Loucy (cell line): ENCODE data around the gene LTBP1.

Source experiments
- H2AFZ ChIP-seq: fragments of 200-600 bp; sonication (generic); 2 replicates; pipeline ENCODE4 v1.6.0; 2016; ENCODE audit warnings: antibody characterized with exemption, mild to moderate bottlenecking, low read length, moderate library complexity
- H3F3A ChIP-seq: fragments of 200-600 bp; 2 replicates; pipeline ENCODE4 v1.6.0; 2016; ENCODE audit warnings: antibody characterized with exemption, low read depth, mild to moderate bottlenecking
- H3K27me3 ChIP-seq: fragments of 200-600 bp; sonication (generic); 2 replicates; pipeline ENCODE4 v1.6.1; 2014; ENCODE audit warnings: low read length, mild to moderate bottlenecking; ENCODE audit not compliant: insufficient read depth, poor library complexity, severe bottlenecking
- H3K36me3 ChIP-seq: fragments of 200-600 bp; sonication (generic); 2 replicates; pipeline ENCODE4 v1.6.1; 2016; ENCODE audit warnings: low read length; ENCODE audit not compliant: insufficient read depth
- H3K4me1 ChIP-seq: fragments of 200-600 bp; sonication (generic); 2 replicates; pipeline ENCODE4 v1.5.1; 2014; ENCODE audit warnings: low read length, mild to moderate bottlenecking; ENCODE audit not compliant: insufficient read depth, poor library complexity, severe bottlenecking
- H3K4me2 ChIP-seq: fragments of 200-600 bp; sonication (generic); 2 replicates; pipeline ENCODE4 v1.6.0; 2014; ENCODE audit warnings: antibody characterized with exemption, low read length, low read depth, mild to moderate bottlenecking; ENCODE audit not compliant: poor library complexity, severe bottlenecking
- H3K4me3 ChIP-seq: fragments of 200-600 bp; sonication (generic); 2 replicates; pipeline ENCODE4 v1.5.1; 2014; ENCODE audit warnings: low read length, mild to moderate bottlenecking, mixed read lengths; ENCODE audit not compliant: poor library complexity, severe bottlenecking
- H3K79me2 ChIP-seq: fragments of 200-600 bp; sonication (generic); 2 replicates; pipeline ENCODE4 v1.6.1; 2014; ENCODE audit warnings: low read length; ENCODE audit not compliant: insufficient read depth
- H3K9ac ChIP-seq: fragments of 200-600 bp; sonication (generic); 2 replicates; pipeline ENCODE4 v1.6.0; 2014; ENCODE audit warnings: mild to moderate bottlenecking, low read depth, low read length, moderate library complexity; ENCODE audit not compliant: poor library complexity, severe bottlenecking
- H3K9me2 ChIP-seq: fragments of 200-600 bp; sonication (generic); replicated peaks from 2 replicates; pipeline ENCODE4 v1.6.1; 2016; ENCODE audit warnings: low read depth, low read length, mixed read lengths
- H3K9me3 ChIP-seq: fragments of 200-600 bp; sonication (generic); 2 replicates; pipeline ENCODE4 v1.6.1; 2014; ENCODE audit warnings: mild to moderate bottlenecking, antibody characterized with exemption, low read length, low read depth; ENCODE audit not compliant: insufficient read depth
- H4K20me1 ChIP-seq: fragments of 200-600 bp; sonication (generic); 2 replicates; pipeline ENCODE4 v1.6.0; 2014; ENCODE audit warnings: antibody characterized with exemption, low read length, mild to moderate bottlenecking; ENCODE audit not compliant: insufficient read depth, poor library complexity, severe bottlenecking
- EZH2phosphoT487 ChIP-seq: fragments of 200-600 bp; IDR thresholded peaks from 2 replicates; pipeline ENCODE4 v1.6.1; 2018; ENCODE audit warnings: antibody characterized with exemption, mild to moderate bottlenecking, moderate library complexity, borderline replicate concordance
- TF ChIP-seq, protein P1 (sequence below): fragments of 200-600 bp; sonication (generic); conservative IDR thresholded peaks from 2 replicates; pipeline ENCODE4 v1.5.1; 2014; ENCODE audit warnings: mild to moderate bottlenecking, antibody characterized with exemption, low read length

The LTBP1 gene

DNA sequence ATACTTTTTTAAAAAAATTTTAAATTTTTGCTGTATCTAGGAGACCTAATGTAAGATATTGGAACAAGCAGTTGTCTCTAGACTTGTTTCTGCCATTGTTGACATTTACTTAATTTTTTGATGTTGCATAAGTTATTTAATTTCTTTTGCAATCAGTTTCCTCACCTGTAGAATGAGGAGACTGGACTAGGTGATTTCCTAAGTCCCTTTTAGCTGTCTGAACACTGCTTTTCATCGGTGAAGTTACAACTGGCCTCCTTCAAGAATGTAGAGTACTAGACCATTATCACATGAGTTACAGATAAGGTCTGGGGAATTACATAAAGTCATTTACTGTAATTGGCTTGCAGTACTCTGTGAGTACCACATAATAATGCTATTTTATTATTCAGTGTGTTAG is 147.6 kb downstream of the LTBP1 start:
- Histone ChIP-seq H3K79me2 (no peaks in the 10 kb centered on the region), H2AFZ (no peak overlapping the region), H3K4me1 (no peaks in the 10 kb centered on the region), H3K9me3 (peaks cover 9% of the 10 kb centered on the region), H3K36me3 (no peaks in the 10 kb centered on the region), H3F3A (no peaks in the 10 kb centered on the region), H3K27me3 (no peaks in the 10 kb centered on the region), H3K9ac (no peak overlapping the region), H3K9me2 (no peaks in the 10 kb centered on the region), H3K4me2 (no peak overlapping the region), H4K20me1 (no peaks in the 10 kb centered on the region), H3K4me3 (no peak overlapping the region)
- TF ChIP-seq, protein P1, sequence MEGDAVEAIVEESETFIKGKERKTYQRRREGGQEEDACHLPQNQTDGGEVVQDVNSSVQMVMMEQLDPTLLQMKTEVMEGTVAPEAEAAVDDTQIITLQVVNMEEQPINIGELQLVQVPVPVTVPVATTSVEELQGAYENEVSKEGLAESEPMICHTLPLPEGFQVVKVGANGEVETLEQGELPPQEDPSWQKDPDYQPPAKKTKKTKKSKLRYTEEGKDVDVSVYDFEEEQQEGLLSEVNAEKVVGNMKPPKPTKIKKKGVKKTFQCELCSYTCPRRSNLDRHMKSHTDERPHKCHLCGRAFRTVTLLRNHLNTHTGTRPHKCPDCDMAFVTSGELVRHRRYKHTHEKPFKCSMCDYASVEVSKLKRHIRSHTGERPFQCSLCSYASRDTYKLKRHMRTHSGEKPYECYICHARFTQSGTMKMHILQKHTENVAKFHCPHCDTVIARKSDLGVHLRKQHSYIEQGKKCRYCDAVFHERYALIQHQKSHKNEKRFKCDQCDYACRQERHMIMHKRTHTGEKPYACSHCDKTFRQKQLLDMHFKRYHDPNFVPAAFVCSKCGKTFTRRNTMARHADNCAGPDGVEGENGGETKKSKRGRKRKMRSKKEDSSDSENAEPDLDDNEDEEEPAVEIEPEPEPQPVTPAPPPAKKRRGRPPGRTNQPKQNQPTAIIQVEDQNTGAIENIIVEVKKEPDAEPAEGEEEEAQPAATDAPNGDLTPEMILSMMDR: no peak
- no peak for TF ChIP-seq EZH2phosphoT487

DNA sequence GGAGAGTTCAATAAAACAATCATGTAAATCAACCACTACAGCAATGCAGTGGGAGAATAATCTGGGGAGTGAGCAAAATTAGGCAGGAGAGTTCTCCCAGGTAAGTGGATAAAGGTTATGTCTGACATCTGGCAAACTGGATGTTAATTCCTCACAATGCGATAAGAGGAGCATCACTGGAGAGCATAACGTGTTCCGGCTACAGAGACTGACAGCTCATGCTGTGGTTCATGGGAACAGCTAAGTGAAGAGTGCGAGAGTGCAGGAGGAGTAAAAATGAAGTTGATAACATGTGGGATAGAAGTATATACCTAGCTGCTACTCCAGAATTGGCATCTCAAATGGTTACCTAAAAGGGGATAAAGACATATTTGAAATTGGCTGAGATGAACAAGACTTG is 153.2 kb downstream of the LTBP1 start:
- H3K27me3 ChIP-seq: no peaks in the 10 kb centered on the region
- H3K4me1 ChIP-seq: no peaks in the 10 kb centered on the region
- H2AFZ ChIP-seq: no peak overlapping the region
- no peaks in the 10 kb centered on the region for H3K9me2 ChIP-seq
- H3K4me3 ChIP-seq: no peak overlapping the region
- H3K79me2 ChIP-seq: no peaks in the 10 kb centered on the region
- no peaks in the 10 kb centered on the region for H4K20me1 ChIP-seq
- H3K4me2 ChIP-seq: no peak overlapping the region
- no peak for TF ChIP-seq EZH2phosphoT487
- TF ChIP-seq, protein P1: no peak
- H3K9ac ChIP-seq: no peak overlapping the region
- H3K9me3 ChIP-seq: peaks cover 9% of the 10 kb centered on the region
- H3K36me3 ChIP-seq: no peaks in the 10 kb centered on the region
- H3F3A ChIP-seq: no peaks in the 10 kb centered on the region

DNA sequence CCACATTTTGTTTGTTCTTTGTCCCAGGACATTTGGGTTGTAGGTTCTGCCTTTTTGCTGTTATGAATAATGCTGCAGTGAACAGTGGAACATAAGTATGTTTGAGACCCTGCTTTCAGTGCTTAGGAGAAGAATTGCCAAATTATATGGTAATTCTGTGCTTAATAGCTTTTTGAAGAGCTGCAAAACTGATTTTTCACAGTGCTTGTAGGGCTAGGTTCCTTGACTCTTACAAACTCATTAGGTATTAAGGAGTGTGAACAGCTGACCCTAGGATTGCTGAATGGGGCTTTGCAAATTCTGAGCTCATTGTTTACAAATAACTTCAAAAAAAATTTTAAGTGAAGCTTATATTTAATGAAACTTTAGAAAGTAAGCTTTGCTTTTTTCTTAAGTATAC is 154.2 kb downstream of the LTBP1 start:
- no peak for TF ChIP-seq EZH2phosphoT487
- TF ChIP-seq, protein P1: no peak
- Histone ChIP-seq H3K9me3 (peaks cover 5% of the 10 kb centered on the region), H3K9me2 (no peaks in the 10 kb centered on the region), H3K36me3 (no peaks in the 10 kb centered on the region), H3K4me2 (no peak overlapping the region), H3K79me2 (no peaks in the 10 kb centered on the region), H3K9ac (no peak overlapping the region), H3K4me1 (no peaks in the 10 kb centered on the region), H3K27me3 (no peaks in the 10 kb centered on the region), H2AFZ (no peak overlapping the region), H3F3A (no peaks in the 10 kb centered on the region), H3K4me3 (no peak overlapping the region), H4K20me1 (no peaks in the 10 kb centered on the region)
